ENCODE results near the gene HEPACAM2. TPM values are rescaled to one million over a fixed set of nuclear protein-coding genes. Genes with fewer than 3 reads are reported as not detected.

The HEPACAM2 gene
- total and polyA plus RNA-seq, 2 experiments from 2014 or later, result 14.0 to 15.7 TPM

DNA sequence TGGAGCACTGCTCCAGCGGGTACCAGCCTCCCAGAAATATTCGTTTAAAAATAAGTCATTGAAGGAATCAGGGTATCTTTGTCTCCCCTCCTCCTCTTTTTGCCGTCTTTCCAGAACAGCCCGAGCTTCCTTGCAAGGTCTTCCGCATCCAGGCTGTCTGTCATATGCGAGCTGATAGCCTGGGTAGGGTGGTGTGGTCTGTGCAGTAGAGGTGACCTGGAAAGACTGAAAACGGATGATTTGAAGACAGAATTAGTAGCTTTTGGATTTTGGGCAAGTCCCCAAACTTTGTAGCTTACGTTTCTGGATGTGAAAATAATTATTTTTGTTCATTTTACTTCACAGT lies 6.4 kb upstream of the HEPACAM2 start:
- no peaks in the 10 kb centered on the region for H3K9me3 ChIP-seq (ENCODE audit: low read depth)
- DNase-seq (ENCODE audit: low spot score), result no peak
- peak overlapping the region; percentile 85 for H2AFZ ChIP-seq
- H3K4me3 ChIP-seq, result peak overlapping the region; percentile 55
- H3K27ac ChIP-seq, result no peak overlapping the region
- no peaks in the 10 kb centered on the region for H4K20me1 ChIP-seq (ENCODE audit: insufficient read depth, poor library complexity, severe bottlenecking)
- no peaks in the 10 kb centered on the region for H3K9me2 ChIP-seq (replicated peaks; ENCODE audit: insufficient read depth)
- 7% methylated on average over 8 of the region's 8 CpGs for WGBS (ENCODE audit: low lambda C conversion rate, missing lambda C conversion rate)
- peaks cover 35% of the 10 kb centered on the region for H3K79me2 ChIP-seq
- no peaks in the 10 kb centered on the region for H3K36me3 ChIP-seq (replicated peaks; ENCODE audit: insufficient read depth, low read depth)
- no peak for TF ChIP-seq EZH2phosphoT487 (IDR thresholded peaks at IDR 0.05; ENCODE audit: low read depth, severe bottlenecking, unreplicated experiment)
- no peak for TF ChIP-seq EZH2 (IDR thresholded peaks at IDR 0.05; ENCODE audit: borderline replicate concordance)
- TF ChIP-seq, protein P1, sequence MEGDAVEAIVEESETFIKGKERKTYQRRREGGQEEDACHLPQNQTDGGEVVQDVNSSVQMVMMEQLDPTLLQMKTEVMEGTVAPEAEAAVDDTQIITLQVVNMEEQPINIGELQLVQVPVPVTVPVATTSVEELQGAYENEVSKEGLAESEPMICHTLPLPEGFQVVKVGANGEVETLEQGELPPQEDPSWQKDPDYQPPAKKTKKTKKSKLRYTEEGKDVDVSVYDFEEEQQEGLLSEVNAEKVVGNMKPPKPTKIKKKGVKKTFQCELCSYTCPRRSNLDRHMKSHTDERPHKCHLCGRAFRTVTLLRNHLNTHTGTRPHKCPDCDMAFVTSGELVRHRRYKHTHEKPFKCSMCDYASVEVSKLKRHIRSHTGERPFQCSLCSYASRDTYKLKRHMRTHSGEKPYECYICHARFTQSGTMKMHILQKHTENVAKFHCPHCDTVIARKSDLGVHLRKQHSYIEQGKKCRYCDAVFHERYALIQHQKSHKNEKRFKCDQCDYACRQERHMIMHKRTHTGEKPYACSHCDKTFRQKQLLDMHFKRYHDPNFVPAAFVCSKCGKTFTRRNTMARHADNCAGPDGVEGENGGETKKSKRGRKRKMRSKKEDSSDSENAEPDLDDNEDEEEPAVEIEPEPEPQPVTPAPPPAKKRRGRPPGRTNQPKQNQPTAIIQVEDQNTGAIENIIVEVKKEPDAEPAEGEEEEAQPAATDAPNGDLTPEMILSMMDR (IDR thresholded peaks at IDR 0.05; ENCODE audit: poor library complexity), result no peak
- H3K4me2 ChIP-seq, result peak overlapping the region; percentile 81
- no peaks in the 10 kb centered on the region for H3K4me1 ChIP-seq (ENCODE audit: insufficient read depth)
- no peaks in the 10 kb centered on the region for H3K27me3 ChIP-seq

DNA sequence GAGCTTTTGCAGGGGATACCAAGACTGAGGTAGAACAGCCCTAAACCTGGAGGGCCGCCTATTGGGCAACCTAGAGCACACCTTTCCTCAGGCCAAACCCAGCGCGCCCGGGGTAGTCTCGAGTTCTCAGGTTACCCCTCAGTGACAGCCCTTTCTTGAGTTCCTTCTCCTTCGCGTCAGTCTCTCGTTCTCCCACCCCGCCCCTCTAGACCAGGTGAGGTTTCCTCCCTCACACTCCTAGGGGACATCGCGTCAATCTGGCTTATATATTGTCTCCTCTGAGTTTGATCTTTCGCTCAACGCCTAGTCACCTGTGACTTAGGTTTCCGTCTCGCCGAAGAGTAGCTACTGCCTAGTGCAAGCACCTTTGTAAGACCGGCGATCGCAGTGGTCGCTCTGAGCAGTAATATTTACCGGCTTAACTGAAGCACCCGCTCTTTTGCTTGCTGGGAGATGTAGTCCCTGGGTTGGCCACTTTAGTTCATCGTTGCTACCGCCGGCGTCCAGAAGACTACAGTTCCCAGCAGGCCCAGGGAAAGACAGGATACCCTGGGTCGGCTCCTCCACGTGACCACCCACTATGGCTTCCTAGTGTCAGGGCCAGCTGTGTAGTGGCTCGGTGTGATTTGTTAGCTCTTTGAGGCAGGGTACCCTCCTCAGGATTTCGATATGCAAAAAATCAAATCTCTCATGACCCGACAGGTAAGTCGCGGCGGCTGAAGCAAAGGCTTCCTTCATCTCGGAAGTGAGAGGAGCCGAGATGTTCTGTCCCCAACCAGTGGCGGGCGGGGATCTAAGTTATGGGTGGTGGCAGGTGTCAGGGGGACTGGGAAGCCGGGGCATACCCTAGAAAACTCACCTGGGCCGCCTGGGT lies 5.8 kb upstream of the HEPACAM2 start, which contains the start of gene VPS50:
Gene VPS50, plus strand, starts transcription at position 568 of the 874 bp plus-strand sequence. Its CDS starts 102 bp downstream, at position 670.
- Histone ChIP-seq H3K4me2 (peak within 1 kb of the TSS; percentile 81), H2AFZ (peak within 1 kb of the TSS; percentile 87), H3K9me3 (ENCODE audit: low read depth) (no peaks in the 10 kb centered on the region), H3K4me1 (ENCODE audit: insufficient read depth) (no peaks in the 10 kb centered on the region), H3K36me3 (replicated peaks; ENCODE audit: insufficient read depth, low read depth) (no peaks in the 10 kb centered on the region), H3K27me3 (no peaks in the 10 kb centered on the region), H3K79me2 (peaks cover 29% of the 10 kb centered on the region), H3K4me3 (peak within 1 kb of the TSS; percentile 63), H3K27ac (peak within 1 kb of the TSS; percentile 78), H4K20me1 (ENCODE audit: insufficient read depth, poor library complexity, severe bottlenecking) (no peaks in the 10 kb centered on the region), H3K9me2 (replicated peaks; ENCODE audit: insufficient read depth) (no peaks in the 10 kb centered on the region)
- no peak for TF ChIP-seq EZH2 (IDR thresholded peaks at IDR 0.05; ENCODE audit: borderline replicate concordance)
- no peak for TF ChIP-seq EZH2phosphoT487 (IDR thresholded peaks at IDR 0.05; ENCODE audit: low read depth, severe bottlenecking, unreplicated experiment)
- WGBS (ENCODE audit: low lambda C conversion rate, missing lambda C conversion rate), result 1% methylated on average over 40 of the region's 40 CpGs
- peak; percentile 97 for DNase-seq (ENCODE audit: low spot score)

DNA sequence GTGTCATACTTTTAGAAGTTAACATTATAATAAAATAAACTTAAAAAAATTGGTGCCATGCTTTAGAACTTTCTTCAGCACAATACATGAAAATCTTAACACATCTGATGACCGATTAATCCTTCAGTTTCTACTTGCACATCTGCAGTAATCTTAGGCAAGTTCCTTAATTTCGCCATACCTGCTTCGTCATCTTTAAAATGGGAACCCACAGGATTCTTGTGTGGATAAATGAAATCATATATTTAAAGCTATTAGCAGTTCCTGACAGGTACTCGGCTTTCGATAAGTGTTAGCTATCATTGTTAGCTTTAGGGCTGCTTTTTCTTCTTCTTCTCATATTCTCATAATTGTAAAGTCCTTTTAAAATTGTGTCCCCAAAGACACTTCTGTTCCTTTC lies 5.0 kb upstream of the HEPACAM2 start:
- DNase-seq (ENCODE audit: low spot score), result no peak
- peak overlapping the region; percentile 63 for H3K4me3 ChIP-seq
- H4K20me1 ChIP-seq (ENCODE audit: insufficient read depth, poor library complexity, severe bottlenecking), result no peaks in the 10 kb centered on the region
- WGBS (ENCODE audit: low lambda C conversion rate, missing lambda C conversion rate), result 72% methylated on average over 5 of the region's 5 CpGs
- no peaks in the 10 kb centered on the region for H3K4me1 ChIP-seq (ENCODE audit: insufficient read depth)
- no peaks in the 10 kb centered on the region for H3K36me3 ChIP-seq (replicated peaks; ENCODE audit: insufficient read depth, low read depth)
- peak overlapping the region; percentile 77 for H3K4me2 ChIP-seq
- H3K27ac ChIP-seq, result peak overlapping the region; percentile 78
- H3K27me3 ChIP-seq, result no peaks in the 10 kb centered on the region
- TF ChIP-seq EZH2 (IDR thresholded peaks at IDR 0.05; ENCODE audit: borderline replicate concordance) (no peak), EZH2phosphoT487 (IDR thresholded peaks at IDR 0.05; ENCODE audit: low read depth, severe bottlenecking, unreplicated experiment) (no peak)
- TF ChIP-seq, protein P1 (IDR thresholded peaks at IDR 0.05; ENCODE audit: poor library complexity), result no peak
- H2AFZ ChIP-seq, result peak overlapping the region; percentile 87
- peaks cover 25% of the 10 kb centered on the region for H3K79me2 ChIP-seq
- no peaks in the 10 kb centered on the region for H3K9me2 ChIP-seq (replicated peaks; ENCODE audit: insufficient read depth)
- no peaks in the 10 kb centered on the region for H3K9me3 ChIP-seq (ENCODE audit: low read depth)

DNA sequence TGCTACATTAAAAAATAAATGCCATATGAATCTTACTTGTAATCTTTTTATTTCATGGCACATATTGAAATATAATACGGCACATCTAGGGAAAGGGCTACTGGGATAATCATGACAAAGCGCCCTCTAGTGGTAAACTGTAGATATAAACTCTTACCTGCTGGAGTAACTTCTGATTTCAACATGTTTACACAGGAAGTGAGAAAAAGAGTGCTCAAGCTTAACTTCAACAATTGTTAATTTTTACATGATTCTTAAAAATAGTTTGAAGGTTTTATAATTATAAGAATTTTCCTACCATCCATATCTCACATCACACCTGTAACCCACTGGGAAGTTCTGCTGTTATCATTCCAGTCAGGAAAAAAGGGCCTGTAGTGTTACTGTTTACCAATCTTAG lies 2.0 kb upstream of the HEPACAM2 start:
- Histone ChIP-seq H3K4me1 (ENCODE audit: insufficient read depth) (no peaks in the 10 kb centered on the region), H2AFZ (no peak overlapping the region), H3K9me2 (replicated peaks; ENCODE audit: insufficient read depth) (no peaks in the 10 kb centered on the region), H3K9me3 (ENCODE audit: low read depth) (no peaks in the 10 kb centered on the region), H4K20me1 (ENCODE audit: insufficient read depth, poor library complexity, severe bottlenecking) (no peaks in the 10 kb centered on the region), H3K27me3 (no peaks in the 10 kb centered on the region), H3K36me3 (replicated peaks; ENCODE audit: insufficient read depth, low read depth) (no peaks in the 10 kb centered on the region), H3K4me3 (no peak overlapping the region), H3K4me2 (no peak overlapping the region), H3K27ac (no peak overlapping the region), H3K79me2 (peaks cover 8% of the 10 kb centered on the region)
- DNase-seq (ENCODE audit: low spot score), result peak; percentile 85
- WGBS (ENCODE audit: low lambda C conversion rate, missing lambda C conversion rate), result 13% methylated on average over 2 of the region's 2 CpGs
- TF ChIP-seq, protein P1 (IDR thresholded peaks at IDR 0.05; ENCODE audit: poor library complexity), result peak; percentile 81
- TF ChIP-seq EZH2phosphoT487 (IDR thresholded peaks at IDR 0.05; ENCODE audit: low read depth, severe bottlenecking, unreplicated experiment) (no peak), EZH2 (IDR thresholded peaks at IDR 0.05; ENCODE audit: borderline replicate concordance) (no peak)

Measured in hepatocyte (in vitro differentiated cells).